Muscle of leg (tissue), 11 donors: ENCODE data around the gene CTSA. TPM values are rescaled to one million over a fixed set of nuclear protein-coding genes. Genes with fewer than 3 reads are reported as not detected.
"Not testable (repeated sequence)": the region's sequence is repeated elsewhere in the genome, so short reads cannot be mapped to it uniquely, and the experiment has no call there.

Experiments
- DNase-seq: peaks from one replicate; pipeline ENCODE4 v3.0.0; 2013
- H3K27ac ChIP-seq: one replicate; pipeline ENCODE4 v1.5.1; 2013; ENCODE audit warnings: mild to moderate bottlenecking, low read length, control low read depth
- H3K27me3 ChIP-seq: one replicate; pipeline ENCODE4 v1.6.1; 2013; ENCODE audit warnings: low read length; ENCODE audit not compliant: control insufficient read depth, insufficient read depth
- H3K36me3 ChIP-seq: one replicate; pipeline ENCODE4 v1.6.1; 2013; ENCODE audit warnings: low read length; ENCODE audit not compliant: control insufficient read depth, insufficient read depth
- H3K4me1 ChIP-seq: one replicate; pipeline ENCODE4 v1.6.1; 2013; ENCODE audit warnings: low read length; ENCODE audit not compliant: control insufficient read depth, insufficient read depth
- H3K4me3 ChIP-seq: one replicate; pipeline ENCODE4 v1.5.1; 2013; ENCODE audit warnings: low read length, control low read depth
- H3K9me3 ChIP-seq: replicated peaks from 2 replicates; pipeline ENCODE4 v1.6.1; 2013; ENCODE audit warnings: low read depth, low read length; ENCODE audit not compliant: control insufficient read depth
- WGBS: methylation state at CpG from one replicate; pipeline ENCODE4 v1.1.5; 2013; ENCODE audit warnings: missing lambda C conversion rate; ENCODE audit not compliant: insufficient coverage; 5-methylcytosine and 5-hydroxymethylcytosine counted together
- polyA plus RNA-seq, 8 donors: library from polyadenylated mRNA; unstranded; fragments of 120-200 nt; gene quantifications; one replicate each; pipeline versions ENCODE4 v1.2.1 to v1.2.3, GENCODE V29; 2013; ENCODE audit warnings: inconsistent platforms in 1 of 8, low replicate concordance in 1 of 8; ENCODE audit not compliant: insufficient read length in 8 of 8, insufficient read depth in 1 of 8
- total RNA-seq: library from RNA; stranded (reverse); fragments of 120-200 nt; gene quantifications from one replicate; pipeline ENCODE4 v1.2.4, GENCODE V29; 2013

CTSA gene
- total and polyA plus RNA-seq, 9 donors = 38.9 to 97.4 (median 66.5) TPM

DNA sequence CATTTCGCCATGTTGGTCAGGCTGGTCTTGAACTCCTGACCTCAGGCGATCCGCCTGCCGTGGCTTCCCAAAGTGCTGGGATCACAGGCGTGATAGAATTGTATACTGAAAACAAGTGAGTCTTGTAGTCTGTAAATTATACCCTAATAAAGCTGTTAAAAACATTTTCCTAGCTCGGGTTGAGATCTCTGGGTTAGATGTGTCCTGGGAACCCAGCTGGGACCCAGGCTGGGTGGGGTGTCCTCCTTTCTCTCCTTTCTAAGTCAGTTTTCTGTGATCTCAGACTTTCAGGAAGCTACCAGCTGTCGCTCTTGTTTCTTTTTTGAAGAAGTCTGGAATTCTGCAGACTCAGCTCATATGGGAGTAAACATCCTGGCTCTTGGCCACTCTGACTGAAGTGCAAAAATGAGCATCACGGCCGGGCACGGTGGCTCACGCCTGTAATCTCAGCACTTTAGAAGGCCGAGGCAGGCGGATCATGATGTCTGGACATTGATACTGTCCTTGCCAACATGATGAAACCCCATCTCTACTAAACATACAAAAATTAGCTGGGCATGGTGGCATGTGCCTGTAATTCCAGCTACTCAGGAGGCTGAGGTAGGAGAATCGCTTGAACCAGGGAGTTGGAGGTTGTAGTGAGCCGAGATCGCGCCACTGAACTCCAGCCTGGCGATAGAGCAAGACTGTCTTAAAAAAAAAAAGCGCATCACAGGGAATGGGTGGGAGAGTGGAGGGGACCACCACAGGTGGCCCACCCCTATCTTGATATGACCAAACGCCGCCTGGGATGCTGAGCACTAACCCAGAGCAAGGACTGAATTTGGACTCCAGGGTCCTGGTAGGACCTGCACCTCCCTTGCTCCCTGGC lies 33.5 kb downstream of the CTSA start:
- no peaks in the 10 kb centered on the region for H3K36me3 ChIP-seq
- no peaks in the 10 kb centered on the region for H3K27me3 ChIP-seq
- H3K9me3 ChIP-seq = no peaks in the 10 kb centered on the region
- DNase-seq = peak; percentile 88
- no peak overlapping the region for H3K4me3 ChIP-seq
- 71% methylated on average over 13 of the region's 21 CpGs for WGBS
- peak overlapping the region; percentile 63 for H3K27ac ChIP-seq
- peaks cover 32% of the 10 kb centered on the region for H3K4me1 ChIP-seq

DNA sequence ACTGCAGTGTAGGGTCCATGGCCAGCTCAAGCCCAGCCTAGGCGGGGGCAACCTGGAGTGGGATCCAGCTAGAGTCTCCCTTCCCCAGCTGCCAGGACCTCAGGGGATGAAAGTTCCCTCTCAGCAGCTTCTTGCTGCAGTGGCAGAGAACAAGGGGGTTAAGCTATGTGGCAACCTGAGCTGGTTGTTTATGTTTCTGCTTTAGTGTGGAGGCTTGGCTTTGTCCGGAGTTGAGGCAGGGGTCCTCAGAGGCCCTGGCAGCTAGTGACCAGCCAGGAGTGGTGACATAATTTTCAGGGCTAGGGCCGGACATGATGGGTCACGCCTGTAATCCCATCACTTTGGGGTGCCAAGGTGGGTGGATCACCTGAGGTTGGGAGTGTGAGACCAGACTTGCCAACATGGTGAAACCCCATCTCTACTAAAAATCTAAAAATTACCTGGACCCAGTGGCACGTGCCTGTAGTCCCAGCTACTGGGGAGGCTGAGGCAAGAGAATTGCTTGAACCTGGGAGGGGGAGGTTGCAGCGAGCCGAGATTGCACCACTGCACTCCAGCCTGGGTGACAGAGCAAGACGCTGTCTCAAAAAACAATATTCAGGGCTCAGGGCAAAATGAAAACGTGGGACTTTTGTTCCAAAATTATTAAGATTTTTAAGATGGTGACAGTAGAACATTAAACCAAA lies 34.8 kb downstream of the CTSA start:
- Histone ChIP-seq H3K27ac (no peak overlapping the region), H3K9me3 (no peaks in the 10 kb centered on the region), H3K27me3 (no peaks in the 10 kb centered on the region), H3K36me3 (no peaks in the 10 kb centered on the region), H3K4me1 (peaks cover 21% of the 10 kb centered on the region), H3K4me3 (no peak overlapping the region)
- DNase-seq = no peak
- WGBS = 59% methylated on average over 4 of the region's 9 CpGs

GRCh38 chr20:45926731-45927070 lies 35.6 kb downstream of the CTSA start:
- WGBS = 86% methylated on average over 1 of the region's 2 CpGs

DNA sequence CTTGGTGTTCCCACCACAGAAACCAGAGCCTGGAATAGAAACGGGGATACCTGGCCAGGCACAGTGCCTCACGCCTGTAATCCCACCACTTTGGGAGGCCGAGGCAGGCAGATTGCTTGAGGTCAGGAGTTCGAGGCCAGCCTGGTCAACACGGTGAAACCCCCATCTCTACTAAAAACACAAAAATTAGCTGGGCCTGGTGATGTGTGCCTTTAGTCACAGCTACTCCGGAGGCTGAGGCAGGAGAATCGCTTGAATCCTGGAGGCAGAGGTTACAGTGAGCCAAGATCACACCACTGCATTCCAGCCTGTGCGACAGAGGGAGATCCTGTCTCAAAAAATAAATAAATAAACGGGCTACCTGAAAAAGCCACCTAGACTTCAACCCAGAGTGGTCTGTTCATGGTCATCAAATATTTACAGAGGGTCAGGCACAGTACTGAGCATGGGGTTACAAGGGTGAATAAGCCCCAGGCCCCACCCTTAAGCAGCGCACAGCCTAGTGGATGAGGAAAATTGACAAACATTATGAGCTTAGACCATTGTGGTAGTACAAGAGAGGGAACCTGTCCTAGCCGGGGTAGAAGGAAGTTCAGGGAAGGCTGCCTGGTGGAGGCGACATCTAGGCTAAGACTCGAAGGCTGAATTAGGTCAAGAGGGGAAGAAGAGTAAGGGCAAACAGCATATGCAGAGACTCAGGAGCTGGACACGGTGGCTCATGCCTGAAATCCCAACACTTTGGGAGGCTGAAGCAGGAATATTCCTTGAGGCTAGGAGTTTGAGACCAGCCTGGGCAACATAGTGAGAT lies 36.1 kb downstream of the CTSA start:
- Histone ChIP-seq H3K9me3 (no peaks in the 10 kb centered on the region), H3K4me3 (no peak overlapping the region), H3K27ac (no peak overlapping the region), H3K27me3 (no peaks in the 10 kb centered on the region), H3K36me3 (no peaks in the 10 kb centered on the region), H3K4me1 (peaks cover 21% of the 10 kb centered on the region)
- WGBS = 89% methylated on average over 12 of the region's 14 CpGs
- DNase-seq = no peak

More at GRCh38 chr20:45926731-45927070, 35.6 kb downstream of the CTSA start:
- DNase-seq = no peak
- H3K27me3 ChIP-seq = no peaks in the 10 kb centered on the region
- no peaks in the 10 kb centered on the region for H3K9me3 ChIP-seq
- H3K4me1 ChIP-seq = peaks cover 21% of the 10 kb centered on the region
- H3K36me3 ChIP-seq = no peaks in the 10 kb centered on the region
- no peak overlapping the region for H3K4me3 ChIP-seq
- H3K27ac ChIP-seq = no peak overlapping the region

- not testable (repeated sequence) for H3K9me3 ChIP-seq, DNase-seq, H3K27ac ChIP-seq, H3K36me3 ChIP-seq, H3K4me3 ChIP-seq, H3K27me3 ChIP-seq
- H3K4me1 ChIP-seq = peaks cover 18% of the 10 kb centered on the region
- WGBS = 95% methylated on average over 11 of the region's 17 CpGs
Observed at GRCh38 chr20:45931680-45932079, 40.5 kb downstream of the CTSA start.

- peak; percentile 87 for DNase-seq
- Histone ChIP-seq H3K36me3 (peaks cover 18% of the 10 kb centered on the region), H3K9me3 (no peaks in the 10 kb centered on the region), H3K27ac (peak overlapping the region; percentile 100), H3K27me3 (no peaks in the 10 kb centered on the region), H3K4me3 (peak overlapping the region; percentile 99), H3K4me1 (peaks cover 18% of the 10 kb centered on the region)
- 16% methylated on average over 9 of the region's 22 CpGs for WGBS
Observed at GRCh38 chr20:45933266-45934045, 42.3 kb downstream of the CTSA start.

DNA sequence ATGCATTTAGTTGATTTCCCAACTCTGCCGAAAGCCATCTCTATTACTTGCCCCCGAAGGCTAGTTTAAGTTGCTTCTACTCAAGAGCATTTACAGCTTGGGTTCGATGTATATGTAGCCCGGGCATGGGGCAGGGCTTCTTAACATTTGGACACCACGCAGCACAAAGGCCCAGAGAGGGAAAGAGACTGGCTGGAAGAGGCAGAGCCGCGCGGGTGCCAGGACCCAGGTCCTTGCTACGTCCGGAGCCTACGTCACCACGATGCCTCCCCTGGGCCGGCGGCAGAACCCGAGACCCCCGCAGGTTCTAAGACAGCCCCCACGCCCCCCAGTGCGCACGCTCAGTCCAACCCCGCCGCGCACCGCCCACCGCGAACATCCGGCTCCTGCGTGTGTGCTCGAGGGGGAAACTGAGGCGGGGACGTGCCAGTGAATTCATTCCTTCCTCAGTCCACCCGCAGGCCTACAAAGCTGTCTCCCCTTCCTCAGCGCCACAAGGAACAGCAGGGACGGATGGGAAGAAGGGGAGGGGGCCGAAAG lies 43.0 kb downstream of the CTSA start:
- 0% methylated on average over 19 of the region's 34 CpGs for WGBS
- Histone ChIP-seq H3K9me3 (no peaks in the 10 kb centered on the region), H3K27me3 (no peaks in the 10 kb centered on the region), H3K4me3 (peak overlapping the region; percentile 99), H3K4me1 (peaks cover 18% of the 10 kb centered on the region), H3K36me3 (peaks cover 25% of the 10 kb centered on the region), H3K27ac (peak overlapping the region; percentile 100)
- peak; percentile 93 for DNase-seq

GRCh38 chr20:45934586-45935415 lies 43.7 kb downstream of the CTSA start, which contains the start of gene PCIF1:
TSS of gene PCIF1 (plus strand) at chr20:45934683. CDS start at chr20:45939000, 4,317 bp downstream.
- no peaks in the 10 kb centered on the region for H3K27me3 ChIP-seq
- WGBS = under 1% methylated on average over 91 of the region's 102 CpGs
- no peaks in the 10 kb centered on the region for H3K9me3 ChIP-seq
- H3K4me3 ChIP-seq = peak within 1 kb of the TSS; percentile 99
- peak within 1 kb of the TSS; percentile 100 for H3K27ac ChIP-seq
- peak; percentile 99 for DNase-seq
- H3K36me3 ChIP-seq = peaks cover 32% of the 10 kb centered on the region
- H3K4me1 ChIP-seq = peaks cover 18% of the 10 kb centered on the region
